Calu3 (cell line): ENCODE measurements around the gene TMEM92. TPM values are rescaled to one million over a fixed set of nuclear protein-coding genes. Genes with fewer than 3 reads are reported as not detected.

ENCODE experiments used
- BruUV-seq: library from RNA; stranded (reverse); fragments of 400-500 nt; replicated peaks from 2 replicates; lab custom pipeline; 2021; lab: Mats Ljungman, UMichigan
- CTCF ChIA-PET: fragments of 300-600 bp; sonication (Branson Sonifier 250); formaldehyde crosslinking; loops from one replicate; lab custom pipeline; 2022; ENCODE audit warnings: antibody characterized with exemption; lab: Charles Lee
- DNase-seq: peaks from one replicate; pipeline ENCODE4 v3.0.0; 2022
- H3K27ac Mint-ChIP-seq: one replicate; pipeline ENCODE4 v1.8.0; 2022; ENCODE audit warnings: mixed read lengths; ENCODE audit not compliant: unreplicated experiment
- H3K27me3 Mint-ChIP-seq: one replicate; pipeline ENCODE4 v1.8.0; 2022; ENCODE audit warnings: mixed read lengths; ENCODE audit not compliant: unreplicated experiment
- H3K36me3 Mint-ChIP-seq: one replicate; pipeline ENCODE4 v1.8.0; 2022; ENCODE audit warnings: mild to moderate bottlenecking, moderate library complexity, mixed read lengths; ENCODE audit not compliant: insufficient read depth, unreplicated experiment
- H3K4me1 Mint-ChIP-seq: one replicate; pipeline ENCODE4 v1.8.0; 2022; ENCODE audit warnings: mild to moderate bottlenecking, low read depth, mixed read lengths; ENCODE audit not compliant: unreplicated experiment
- H3K4me3 Mint-ChIP-seq: one replicate; pipeline ENCODE4 v1.8.0; 2022; ENCODE audit warnings: mild to moderate bottlenecking, low read depth, moderate library complexity, mixed read lengths; ENCODE audit not compliant: unreplicated experiment
- H3K9me3 Mint-ChIP-seq: one replicate; pipeline ENCODE4 v1.8.0; 2022; ENCODE audit warnings: low read depth, mixed read lengths; ENCODE audit not compliant: unreplicated experiment
- intact Hi-C: fragments of 100-400 bp; cut with micrococcal nuclease; formaldehyde crosslinking; loops from one replicate; pipeline ENCODE4 v1.10.0; 2022; ENCODE audit not compliant: unreplicated experiment
- total RNA-seq: library from RNA; stranded (reverse); gene quantifications from 2 replicates; pipeline ENCODE4 v1.2.3, GENCODE V29; 2022
- TF ChIP-seq, protein P1 (sequence below): fragments of 200-600 bp; IDR thresholded peaks from one replicate; pipeline ENCODE4 v1.8.0; 2022; ENCODE audit warnings: antibody characterized with exemption; ENCODE audit not compliant: unreplicated experiment

TMEM92 gene
- total RNA-seq, 1 experiment from 2014 or later = 4.8 TPM

DNA sequence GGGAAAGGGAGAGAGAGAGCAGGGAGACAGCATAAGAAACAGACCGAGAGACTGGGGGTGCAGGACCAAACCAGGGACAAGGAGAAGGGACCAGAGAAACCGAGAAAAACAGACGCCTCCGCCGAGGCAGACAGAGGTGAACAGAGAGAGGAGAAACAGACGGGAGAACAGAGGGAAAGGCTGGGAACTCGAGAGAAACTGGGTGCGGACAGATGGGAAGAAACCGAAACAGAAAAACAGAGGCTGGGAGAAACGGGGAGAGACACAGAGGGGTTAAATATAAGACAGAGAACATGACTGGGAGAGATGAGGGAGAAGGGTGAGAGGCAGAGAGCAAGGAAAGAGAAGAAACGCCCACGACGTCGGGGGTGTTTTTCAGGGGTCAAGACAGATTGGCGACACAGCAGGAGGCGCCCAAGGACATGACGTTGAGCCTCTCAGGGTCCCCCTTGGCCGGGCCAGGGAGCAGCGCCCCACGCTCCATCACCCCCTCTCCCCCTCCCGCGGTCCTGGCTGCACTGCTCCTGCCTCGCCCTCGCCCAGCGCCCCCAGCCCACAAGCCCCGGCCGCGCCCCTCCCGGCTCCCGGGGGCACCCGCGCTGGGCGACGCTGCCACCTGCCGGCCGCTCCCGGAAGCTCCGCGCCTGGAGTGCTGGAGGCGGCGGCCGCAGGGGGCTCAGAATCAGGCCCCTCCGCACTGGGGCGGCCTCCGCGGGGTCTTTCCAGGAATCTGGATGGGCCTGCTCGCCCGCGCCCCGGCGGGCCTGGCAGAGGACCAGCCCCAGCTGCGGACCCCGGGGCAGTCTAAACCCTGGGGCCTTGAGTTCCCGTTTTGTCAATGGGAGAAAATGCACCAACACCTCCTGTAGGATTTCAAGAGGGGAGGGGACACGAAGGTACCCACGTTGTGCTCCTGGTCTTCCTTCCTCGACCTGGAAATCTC, 1.3 kb upstream of the TMEM92 start:
- intact Hi-C loops = loop anchor here (2.0 kb wide), 1 partner anchor 24 kb away; no protein-coding TSS in a partner anchor
- no TSS peak for BruUV-seq
- CTCF ChIA-PET = interaction anchor here (0.7 to 4.7 kb wide), 8 partner anchors 9 to 115 kb away, joined by 3 to 58 read pairs (median 4); partner anchors contain the start of gene COL1A1
- Mint-ChIP-seq H3K4me1 (peaks cover 35% of the 10 kb centered on the region), H3K27ac (peak overlapping the region; percentile 44), H3K4me3 (peak overlapping the region; percentile 79), H3K9me3 (no peaks in the 10 kb centered on the region), H3K27me3 (peaks cover 45% of the 10 kb centered on the region), H3K36me3 (peaks cover 6% of the 10 kb centered on the region)
- TF ChIP-seq, protein P1, sequence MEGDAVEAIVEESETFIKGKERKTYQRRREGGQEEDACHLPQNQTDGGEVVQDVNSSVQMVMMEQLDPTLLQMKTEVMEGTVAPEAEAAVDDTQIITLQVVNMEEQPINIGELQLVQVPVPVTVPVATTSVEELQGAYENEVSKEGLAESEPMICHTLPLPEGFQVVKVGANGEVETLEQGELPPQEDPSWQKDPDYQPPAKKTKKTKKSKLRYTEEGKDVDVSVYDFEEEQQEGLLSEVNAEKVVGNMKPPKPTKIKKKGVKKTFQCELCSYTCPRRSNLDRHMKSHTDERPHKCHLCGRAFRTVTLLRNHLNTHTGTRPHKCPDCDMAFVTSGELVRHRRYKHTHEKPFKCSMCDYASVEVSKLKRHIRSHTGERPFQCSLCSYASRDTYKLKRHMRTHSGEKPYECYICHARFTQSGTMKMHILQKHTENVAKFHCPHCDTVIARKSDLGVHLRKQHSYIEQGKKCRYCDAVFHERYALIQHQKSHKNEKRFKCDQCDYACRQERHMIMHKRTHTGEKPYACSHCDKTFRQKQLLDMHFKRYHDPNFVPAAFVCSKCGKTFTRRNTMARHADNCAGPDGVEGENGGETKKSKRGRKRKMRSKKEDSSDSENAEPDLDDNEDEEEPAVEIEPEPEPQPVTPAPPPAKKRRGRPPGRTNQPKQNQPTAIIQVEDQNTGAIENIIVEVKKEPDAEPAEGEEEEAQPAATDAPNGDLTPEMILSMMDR = peak; percentile 99
- DNase-seq = peak; percentile 83

DNA sequence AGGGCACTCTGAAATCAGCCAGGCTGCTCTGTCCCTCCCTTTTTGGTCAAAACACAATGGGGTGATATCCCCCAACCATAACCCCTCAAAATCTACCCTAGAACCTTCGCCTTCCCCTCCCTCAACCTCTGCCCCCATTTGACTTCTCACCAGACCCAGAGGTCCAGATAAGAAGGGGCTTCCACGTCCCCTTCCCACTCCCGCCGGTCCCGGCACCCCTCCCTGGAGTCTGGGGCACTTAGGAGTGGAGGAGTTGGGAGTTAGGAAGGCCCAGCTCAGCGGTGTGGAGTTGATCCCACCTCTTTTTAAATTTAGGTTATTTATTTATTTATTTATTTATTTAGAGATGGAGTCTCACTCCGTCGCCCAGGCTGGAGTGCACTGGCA, 619 bp upstream of the TMEM92 start:
- DNase-seq = no peak
- Mint-ChIP-seq H3K9me3 (no peaks in the 10 kb centered on the region), H3K27me3 (peaks cover 39% of the 10 kb centered on the region), H3K4me3 (peak overlapping the region; percentile 79), H3K4me1 (peaks cover 37% of the 10 kb centered on the region), H3K27ac (no peak overlapping the region), H3K36me3 (peaks cover 10% of the 10 kb centered on the region)
- TF ChIP-seq, protein P1 = no peak
- CTCF ChIA-PET = interaction anchor here (1.2 to 4.7 kb wide), 5 partner anchors 9 to 116 kb away, joined by 3 to 58 read pairs (median 4); partner anchors contain the start of gene COL1A1
- no TSS peak for BruUV-seq
- intact Hi-C loops = loop anchor here (1.0 to 2.0 kb wide), 2 partner anchors 23 to 73 kb away; no protein-coding TSS in a partner anchor

DNA sequence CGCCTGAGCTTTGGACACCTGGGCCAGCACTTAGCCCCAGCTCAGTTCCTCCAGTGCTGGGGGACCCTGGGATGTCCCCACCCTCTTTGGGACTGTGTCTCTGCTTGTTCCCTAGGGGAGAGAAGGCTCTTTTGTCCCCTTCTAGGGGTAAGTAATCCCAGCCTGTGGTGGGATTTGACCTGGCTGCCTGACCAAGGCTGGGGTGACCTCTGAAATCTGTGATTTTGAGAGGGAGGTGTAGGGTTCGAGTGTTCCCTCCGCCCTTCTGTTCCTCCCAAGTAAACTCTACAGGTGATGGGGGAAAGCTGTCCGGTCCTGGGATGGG, 593 bp downstream of the TMEM92 start:
- CTCF ChIA-PET = interaction anchor here (0.6 to 4.7 kb wide), 4 partner anchors 16 to 105 kb away, joined by 4 to 58 read pairs (median 4); partner anchors contain the start of gene COL1A1
- H3K4me1 Mint-ChIP-seq = peaks cover 48% of the 10 kb centered on the region
- peaks cover 30% of the 10 kb centered on the region for H3K27me3 Mint-ChIP-seq
- TF ChIP-seq, protein P1 = no peak
- no peak for DNase-seq
- H3K9me3 Mint-ChIP-seq = no peaks in the 10 kb centered on the region
- intact Hi-C loops = loop anchor here (1.0 kb wide), 1 partner anchor 75 kb away; no protein-coding TSS in a partner anchor
- no peak overlapping the region for H3K27ac Mint-ChIP-seq
- BruUV-seq = no TSS peak
- H3K36me3 Mint-ChIP-seq = peaks cover 17% of the 10 kb centered on the region
- peak overlapping the region; percentile 60 for H3K4me3 Mint-ChIP-seq

DNA sequence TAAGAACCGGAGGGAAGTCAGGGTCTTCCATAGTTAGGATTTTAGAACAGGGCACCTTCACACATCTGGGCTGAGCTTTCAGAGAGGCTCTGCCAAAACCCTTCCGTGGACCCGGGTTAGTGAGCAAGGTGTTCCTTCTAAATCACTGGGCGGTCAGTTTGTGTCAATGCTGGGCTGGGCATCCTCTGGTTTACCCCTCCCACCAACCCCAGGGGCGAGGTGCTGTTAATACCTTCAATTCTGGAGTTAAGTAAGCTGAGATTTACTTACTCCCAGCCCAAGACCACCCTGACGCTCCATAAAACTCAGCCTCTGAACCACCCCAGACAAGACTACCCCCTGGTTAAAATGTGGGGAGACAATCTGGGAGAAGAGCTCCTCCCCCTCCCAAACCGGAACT, 1.0 kb downstream of the TMEM92 start:
- H3K9me3 Mint-ChIP-seq = no peaks in the 10 kb centered on the region
- CTCF ChIA-PET = interaction anchor here (1.9 to 4.7 kb wide), 2 partner anchors 74 to 106 kb away, joined by 4 to 58 read pairs; partner anchors contain the start of gene COL1A1
- TSS peak; percentile 46 for BruUV-seq
- intact Hi-C loops = no loop called here
- peaks cover 48% of the 10 kb centered on the region for H3K4me1 Mint-ChIP-seq
- TF ChIP-seq, protein P1 = no peak
- peaks cover 17% of the 10 kb centered on the region for H3K36me3 Mint-ChIP-seq
- H3K27me3 Mint-ChIP-seq = peaks cover 30% of the 10 kb centered on the region
- no peak overlapping the region for H3K4me3 Mint-ChIP-seq
- DNase-seq = no peak
- no peak overlapping the region for H3K27ac Mint-ChIP-seq
